BE2C (cell line): ENCODE results near the gene ADSL.
A peak's percentile ranks its signal among the peaks of the same experiment; 100 is the strongest.

ENCODE experiments used
- DNase-seq: peaks from one replicate; pipeline ENCODE4 v3.0.0-alpha.2; 2020
- H3K27me3 ChIP-seq: fragments of 250-450 bp; sonication (Bioruptor Pico); 2 replicates; pipeline ENCODE4 v1.5.1; 2020; ENCODE audit warnings: mild to moderate bottlenecking
- H3K36me3 ChIP-seq: fragments of 250-450 bp; sonication (Bioruptor Pico); 2 replicates; pipeline ENCODE4 v1.5.1; 2020; ENCODE audit warnings: mild to moderate bottlenecking
- H3K4me1 ChIP-seq: fragments of 250-450 bp; sonication (Bioruptor Pico); 2 replicates; pipeline ENCODE4 v1.5.1; 2020
- H3K4me3 ChIP-seq: 2 replicates; pipeline ENCODE4 v1.5.1; 2011; ENCODE audit warnings: low read depth, low read length
- H3K9me3 ChIP-seq: fragments of 250-450 bp; sonication (Bioruptor Pico); 2 replicates; pipeline ENCODE4 v1.5.1; 2020
- TF ChIP-seq, protein P1 (sequence below): IDR thresholded peaks from 2 replicates; pipeline ENCODE4 v1.5.1; 2012; ENCODE audit warnings: mild to moderate bottlenecking, low read depth, low read length

The ADSL gene

DNA sequence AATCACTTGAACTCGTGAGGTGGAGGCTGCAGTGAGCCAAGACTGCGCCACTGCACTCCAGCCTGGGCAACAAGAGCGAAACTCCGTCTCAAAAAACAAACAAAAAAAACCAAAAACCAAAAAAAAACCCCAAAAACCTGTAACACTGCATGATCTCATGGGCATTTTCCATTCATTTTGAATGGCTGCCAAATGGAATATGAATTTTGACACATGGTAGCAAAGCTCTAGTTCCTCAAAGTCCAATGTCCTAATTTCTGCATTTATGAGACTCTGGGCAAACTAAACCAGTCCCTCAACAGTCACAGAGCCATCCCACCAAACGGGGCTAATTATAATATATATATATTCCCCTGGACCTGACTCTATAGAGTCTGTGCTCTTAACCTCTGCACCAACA lies 85.9 kb downstream of the ADSL start:
- H3K36me3 ChIP-seq = peaks cover 16% of the 10 kb centered on the region
- no peaks in the 10 kb centered on the region for H3K9me3 ChIP-seq
- no peaks in the 10 kb centered on the region for H3K27me3 ChIP-seq
- H3K4me3 ChIP-seq = no peak overlapping the region
- no peak for DNase-seq
- TF ChIP-seq, protein P1, sequence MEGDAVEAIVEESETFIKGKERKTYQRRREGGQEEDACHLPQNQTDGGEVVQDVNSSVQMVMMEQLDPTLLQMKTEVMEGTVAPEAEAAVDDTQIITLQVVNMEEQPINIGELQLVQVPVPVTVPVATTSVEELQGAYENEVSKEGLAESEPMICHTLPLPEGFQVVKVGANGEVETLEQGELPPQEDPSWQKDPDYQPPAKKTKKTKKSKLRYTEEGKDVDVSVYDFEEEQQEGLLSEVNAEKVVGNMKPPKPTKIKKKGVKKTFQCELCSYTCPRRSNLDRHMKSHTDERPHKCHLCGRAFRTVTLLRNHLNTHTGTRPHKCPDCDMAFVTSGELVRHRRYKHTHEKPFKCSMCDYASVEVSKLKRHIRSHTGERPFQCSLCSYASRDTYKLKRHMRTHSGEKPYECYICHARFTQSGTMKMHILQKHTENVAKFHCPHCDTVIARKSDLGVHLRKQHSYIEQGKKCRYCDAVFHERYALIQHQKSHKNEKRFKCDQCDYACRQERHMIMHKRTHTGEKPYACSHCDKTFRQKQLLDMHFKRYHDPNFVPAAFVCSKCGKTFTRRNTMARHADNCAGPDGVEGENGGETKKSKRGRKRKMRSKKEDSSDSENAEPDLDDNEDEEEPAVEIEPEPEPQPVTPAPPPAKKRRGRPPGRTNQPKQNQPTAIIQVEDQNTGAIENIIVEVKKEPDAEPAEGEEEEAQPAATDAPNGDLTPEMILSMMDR = no peak
- no peaks in the 10 kb centered on the region for H3K4me1 ChIP-seq

DNA sequence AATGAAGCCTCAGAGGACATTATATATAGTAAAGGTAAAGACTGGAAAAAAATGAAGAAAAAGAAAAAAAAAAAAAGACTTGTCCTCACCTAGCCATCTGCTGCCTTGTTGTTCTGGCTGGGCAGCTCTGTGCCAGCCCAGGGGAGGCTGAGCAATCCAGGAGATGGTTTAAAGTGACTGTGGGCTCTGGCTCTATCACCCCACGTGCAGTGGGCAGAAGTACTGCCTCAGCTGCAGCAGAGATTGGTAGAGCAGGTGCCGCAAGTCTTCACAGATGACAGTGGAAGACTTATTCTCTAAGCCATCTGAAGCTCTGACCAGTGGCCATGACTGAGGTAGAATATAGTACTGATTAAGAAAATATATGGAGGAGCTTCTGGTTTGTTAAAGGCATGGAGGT lies 86.3 kb downstream of the ADSL start:
- Histone ChIP-seq H3K27me3 (no peaks in the 10 kb centered on the region), H3K9me3 (no peaks in the 10 kb centered on the region), H3K4me3 (no peak overlapping the region), H3K36me3 (peaks cover 16% of the 10 kb centered on the region), H3K4me1 (no peaks in the 10 kb centered on the region)
- no peak for DNase-seq
- TF ChIP-seq, protein P1 = no peak

DNA sequence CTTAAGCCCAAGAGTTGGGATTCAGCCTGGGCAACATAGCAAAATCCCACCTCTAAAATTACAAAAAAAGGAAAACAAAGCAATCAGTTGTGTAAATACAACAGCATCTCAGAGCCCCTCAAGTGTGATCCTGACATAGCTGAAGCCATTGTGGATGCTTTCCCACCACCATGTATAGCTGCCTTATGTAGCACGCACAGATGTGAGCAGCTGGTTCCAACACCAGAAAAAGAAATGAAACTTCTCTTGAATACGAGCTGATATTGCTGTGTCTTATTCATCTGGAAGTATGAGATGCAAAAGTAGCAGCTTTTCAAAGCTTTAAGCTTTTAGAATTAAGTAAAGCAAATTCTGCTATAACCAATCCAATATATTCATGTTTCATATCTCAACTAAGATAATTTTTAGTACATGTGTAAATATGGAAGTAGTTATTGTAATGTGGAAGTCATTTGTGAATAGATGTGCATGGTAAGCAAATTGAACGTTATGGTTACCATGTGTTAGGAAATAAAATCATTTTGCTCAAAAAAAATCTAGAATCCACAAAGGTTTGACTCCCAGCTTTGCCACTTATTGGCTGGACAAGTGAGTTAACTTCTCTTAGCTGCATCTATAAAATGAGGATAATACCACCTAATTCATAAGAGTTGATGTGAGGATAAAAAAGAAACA lies 87.3 kb downstream of the ADSL start:
- Histone ChIP-seq H3K27me3 (no peaks in the 10 kb centered on the region), H3K4me1 (no peaks in the 10 kb centered on the region), H3K4me3 (no peak overlapping the region), H3K9me3 (no peaks in the 10 kb centered on the region), H3K36me3 (peaks cover 16% of the 10 kb centered on the region)
- TF ChIP-seq, protein P1 = no peak
- no peak for DNase-seq

DNA sequence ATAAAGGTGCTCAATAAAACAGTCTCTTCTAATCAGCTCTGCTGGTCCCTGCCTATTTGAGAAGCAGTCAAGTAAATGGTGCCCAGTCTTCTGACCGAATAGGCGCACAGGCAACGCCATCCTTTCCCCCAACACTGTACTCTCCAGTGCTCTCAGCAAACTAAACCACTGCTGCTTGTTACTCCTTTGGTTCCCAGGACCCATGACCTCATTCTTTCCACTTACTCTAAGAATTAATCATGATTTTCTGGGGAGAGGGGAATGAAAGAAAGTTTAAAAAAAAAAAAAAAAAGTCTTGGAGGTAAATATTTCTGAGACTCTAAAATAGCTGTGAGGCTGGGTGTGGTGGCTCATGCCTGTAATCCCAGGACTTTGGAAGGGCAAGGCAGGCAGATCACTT lies 87.8 kb downstream of the ADSL start:
- H3K36me3 ChIP-seq = peaks cover 11% of the 10 kb centered on the region
- TF ChIP-seq, protein P1 = no peak
- H3K4me3 ChIP-seq = no peak overlapping the region
- no peaks in the 10 kb centered on the region for H3K27me3 ChIP-seq
- no peaks in the 10 kb centered on the region for H3K4me1 ChIP-seq
- no peaks in the 10 kb centered on the region for H3K9me3 ChIP-seq
- DNase-seq = no peak

DNA sequence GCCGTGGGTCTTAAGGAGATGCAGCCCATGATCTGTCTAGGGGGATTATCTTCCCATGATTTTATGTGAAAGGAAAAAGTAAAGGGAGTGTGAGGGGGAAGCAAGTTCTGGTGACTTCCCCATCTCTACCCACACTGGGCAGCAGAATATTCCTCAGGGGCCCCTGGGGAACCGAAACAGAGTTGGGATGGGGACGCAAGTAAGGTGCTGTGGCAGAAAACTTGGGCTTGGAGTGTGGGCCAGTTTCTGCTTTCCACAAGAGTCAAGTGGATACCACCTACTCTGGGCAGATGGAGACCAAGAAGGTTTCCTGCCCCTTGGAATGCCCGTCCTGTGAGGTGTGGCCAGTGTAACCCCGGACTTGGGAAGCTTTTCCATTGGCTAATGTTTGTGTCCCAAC lies 88.4 kb downstream of the ADSL start:
- peaks cover 7% of the 10 kb centered on the region; the same call in 1 of the 2 replicates for H3K36me3 ChIP-seq
- H3K4me1 ChIP-seq = no peaks in the 10 kb centered on the region
- no peak overlapping the region for H3K4me3 ChIP-seq
- DNase-seq = no peak
- H3K9me3 ChIP-seq = no peaks in the 10 kb centered on the region
- TF ChIP-seq, protein P1 = no peak
- no peaks in the 10 kb centered on the region for H3K27me3 ChIP-seq

DNA sequence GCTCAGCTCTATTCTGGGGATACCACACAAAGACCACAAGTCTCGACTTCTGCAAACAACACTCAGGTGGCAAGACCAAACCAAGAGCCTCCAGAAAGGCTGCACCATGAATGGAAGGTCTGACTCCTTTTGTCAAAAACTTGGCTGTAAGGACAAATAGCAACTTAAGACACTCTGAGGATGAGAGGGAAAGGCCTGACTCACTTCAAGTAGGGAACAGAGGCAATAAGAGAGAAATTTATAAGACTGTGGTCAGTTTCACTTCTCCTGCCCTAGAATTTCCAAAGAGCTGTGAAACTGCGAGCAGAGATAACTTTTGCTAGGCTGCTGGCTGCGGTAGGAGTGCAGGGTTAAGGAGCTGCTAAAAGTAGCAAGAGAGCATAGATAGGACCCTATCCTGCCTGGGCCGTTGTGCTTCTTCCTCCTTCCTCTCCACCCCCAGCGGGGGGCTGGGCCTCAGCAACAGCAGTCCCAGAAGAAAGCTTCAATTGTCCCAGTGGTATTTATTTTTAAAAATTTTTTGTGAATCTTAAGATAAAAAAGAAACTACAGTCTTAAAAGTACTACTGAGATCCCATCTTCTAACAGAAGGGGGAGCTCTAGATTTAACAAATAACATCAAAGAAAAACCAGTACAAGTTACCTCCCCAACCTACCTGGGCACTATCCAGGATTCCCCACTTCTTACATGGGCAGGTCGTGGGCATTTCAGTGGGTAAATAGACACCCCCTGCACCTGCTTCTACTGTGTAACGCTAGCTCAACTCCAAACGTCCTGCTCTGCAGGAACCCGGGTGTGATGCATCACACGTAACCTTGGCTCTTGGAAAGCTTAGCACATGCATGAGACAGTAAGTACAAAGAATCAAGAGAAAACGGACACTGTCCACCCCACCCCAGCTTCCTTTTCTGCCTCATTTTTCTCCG lies 90.5 kb downstream of the ADSL start:
- TF ChIP-seq, protein P1 = peak; percentile 63
- Histone ChIP-seq H3K27me3 (no peaks in the 10 kb centered on the region), H3K9me3 (no peaks in the 10 kb centered on the region), H3K4me3 (no peak overlapping the region), H3K36me3 (0 out of 2 replicates have a peak, but pooled peaks cover 3% of the 10 kb centered on the region), H3K4me1 (no peaks in the 10 kb centered on the region)
- no peak for DNase-seq
